Epithelial cell of esophagus (primary cell): Measurements from ENCODE around the gene CLTCL1.
"Not testable (repeated sequence)": the region's sequence is repeated elsewhere in the genome, so short reads cannot be mapped to it uniquely, and the experiment has no call there.

Experiments used
- DNase-seq: peaks from one replicate; pipeline ENCODE4 v3.0.0; 2010; ENCODE audit warnings: low read depth
- H3K4me3 ChIP-seq: 2 replicates; pipeline ENCODE4 v1.5.1; 2011; ENCODE audit warnings: mild to moderate bottlenecking, low read length, control low read depth
- CTCF ChIP-seq: IDR thresholded peaks from 2 replicates; pipeline ENCODE4 v1.5.1; 2011; ENCODE audit warnings: low read depth, mild to moderate bottlenecking, low read length, control low read depth, inconsistent platforms; ENCODE audit not compliant: insufficient read depth; ENCODE audit errors: missing control alignments

CLTCL1 gene

GRCh38 chr22:19329454-19329853 lies 37.9 kb upstream of the CLTCL1 start:
- TF ChIP-seq CTCF: no peak
- DNase-seq: no peak
- no peak overlapping the region for H3K4me3 ChIP-seq

- DNase-seq: peak; percentile 77
- no peak overlapping the region for H3K4me3 ChIP-seq
- no peak for TF ChIP-seq CTCF
These were observed 33.9 kb upstream of the CLTCL1 start for GRCh38 chr22:19325296-19325948.

- DNase-seq, H3K4me3 ChIP-seq: not testable (repeated sequence)
These were observed 31.9 kb upstream of the CLTCL1 start for GRCh38 chr22:19323420-19323819.

GRCh38 chr22:19321757-19322156 lies 30.2 kb upstream of the CLTCL1 start:
- H3K4me3 ChIP-seq: no peak overlapping the region
- no peak for DNase-seq
- no peak for TF ChIP-seq CTCF

- DNase-seq: not testable (repeated sequence)
These were observed 28.6 kb upstream of the CLTCL1 start for GRCh38 chr22:19320136-19320535.

GRCh38 chr22:19319281-19319680 lies 27.8 kb upstream of the CLTCL1 start:
- no peak for TF ChIP-seq CTCF
- no peak for DNase-seq
- no peak overlapping the region for H3K4me3 ChIP-seq

More at GRCh38 chr22:19320136-19320535, 28.6 kb upstream of the CLTCL1 start:
- not testable (repeated sequence) for H3K4me3 ChIP-seq

- H3K4me3 ChIP-seq: no peak overlapping the region
- DNase-seq: no peak
- no peak for TF ChIP-seq CTCF
These were observed 26.3 kb upstream of the CLTCL1 start for GRCh38 chr22:19317865-19318264.

- H3K4me3 ChIP-seq: no peak overlapping the region
- no peak for DNase-seq
- no peak for TF ChIP-seq CTCF
These were observed 16.4 kb upstream of the CLTCL1 start for GRCh38 chr22:19307872-19308271.

- DNase-seq, H3K4me3 ChIP-seq: not testable (repeated sequence)
These were observed 15.0 kb upstream of the CLTCL1 start for GRCh38 chr22:19306535-19306934.
